Epithelial cell of proximal tubule (primary cell): ENCODE data around the gene MFN1. TPM values are rescaled to one million over a fixed set of nuclear protein-coding genes. Genes with fewer than 3 reads are reported as not detected.

Experiments
- DNase-seq: peaks from one replicate; pipeline ENCODE4 v3.0.0-alpha.2; 2011; ENCODE audit warnings: low read depth
- H3K4me3 ChIP-seq: 2 replicates; pipeline ENCODE4 v1.5.1; 2011; ENCODE audit warnings: low read depth, mild to moderate bottlenecking, low read length
- CTCF ChIP-seq: conservative IDR thresholded peaks from 2 replicates; pipeline ENCODE4 v1.5.1; 2012; ENCODE audit warnings: low read depth, mild to moderate bottlenecking, low read length
- total RNA-seq: library from RNA; depleted of rRNA; stranded (reverse); fragments of >200 nt; gene quantifications from 2 replicates; pipeline ENCODE4 v1.2.3, GENCODE V29; 2015

Gene MFN1
- total RNA-seq, 1 donor from 2014 or later: 25.8 TPM

- DNase-seq: no peak
- no peak for TF ChIP-seq CTCF
Observed at GRCh38 chr3:179428876-179429548, 81.5 kb downstream of the MFN1 start.

GRCh38 chr3:179430277-179430870, 82.9 kb downstream of the MFN1 start:
- H3K4me3 ChIP-seq: no peak overlapping the region
- TF ChIP-seq CTCF: no peak
- DNase-seq: no peak

More at GRCh38 chr3:179428876-179429548, 81.5 kb downstream of the MFN1 start:
- no peak overlapping the region for H3K4me3 ChIP-seq

- no peak overlapping the region for H3K4me3 ChIP-seq
- no peak for TF ChIP-seq CTCF
- no peak for DNase-seq
Observed at GRCh38 chr3:179432021-179432420, 84.5 kb downstream of the MFN1 start.

- no peak overlapping the region for H3K4me3 ChIP-seq
- TF ChIP-seq CTCF: no peak
- DNase-seq: no peak
Observed at GRCh38 chr3:179432451-179432850, 84.9 kb downstream of the MFN1 start.

- no peak for DNase-seq
- TF ChIP-seq CTCF: no peak
- no peak overlapping the region for H3K4me3 ChIP-seq
Observed at GRCh38 chr3:179436517-179436916, 89.0 kb downstream of the MFN1 start.

GRCh38 chr3:179438841-179439240, 91.3 kb downstream of the MFN1 start:
- no peak for TF ChIP-seq CTCF
- DNase-seq: no peak
- no peak overlapping the region for H3K4me3 ChIP-seq

Other genes with a start within 250 kb of the MFN1 start
- 8.7 and 11.7 TPM in 2 replicates for gene PIK3CA, start 199.4 kb upstream of the MFN1 start, total RNA-seq
- 0.40 and 1.2 TPM in 2 replicates for gene KCNMB3, start 96.6 kb upstream of the MFN1 start, total RNA-seq
- 35.2 and 42.6 TPM in 2 replicates for gene ZNF639, start 24.7 kb upstream of the MFN1 start, total RNA-seq
- 46.7 and 52.1 TPM in 2 replicates for gene GNB4, start 103.8 kb downstream of the MFN1 start, total RNA-seq
- 108 and 134 TPM in 2 replicates for gene ACTL6A, start 215.2 kb downstream of the MFN1 start, total RNA-seq